Mucosa of descending colon (tissue), 3 donors: ENCODE data around the gene SEMA3E. TPM values are rescaled to one million over a fixed set of nuclear protein-coding genes. Genes with fewer than 3 reads are reported as not detected.
"Not testable (repeated sequence)": the region's sequence is repeated elsewhere in the genome, so short reads cannot be mapped to it uniquely, and the experiment has no call there.

Experiments
- ATAC-seq: fragments of 200-7000 bp; cut with Tn5 transposase; one replicate; pipeline ENCODE4 v1.9.1; 2020; ENCODE audit warnings: mild to moderate bottlenecking, moderate library complexity
- DNase-seq, 3 donors: peaks; one replicate each; pipeline ENCODE4 v3.0.0-alpha.2; 2020
- H3K36me3 ChIP-seq: fragments of 200-600 bp; one replicate; pipeline ENCODE4 v1.8.0; 2021; ENCODE audit warnings: low read depth, mild to moderate bottlenecking
- H3K4me1 ChIP-seq: fragments of 200-600 bp; one replicate; pipeline ENCODE4 v1.8.0; 2021; ENCODE audit warnings: low read depth, mild to moderate bottlenecking
- H3K4me3 ChIP-seq: fragments of 200-600 bp; one replicate; pipeline ENCODE4 v1.8.0; 2021; ENCODE audit warnings: mild to moderate bottlenecking
- H3K9me3 ChIP-seq: fragments of 200-600 bp; one replicate; pipeline ENCODE4 v1.8.0; 2021; ENCODE audit warnings: mild to moderate bottlenecking
- intact Hi-C, 2 donors: fragments of 100-400 bp; cut with DNase I in 1 of 2; cut with micrococcal nuclease in 1 of 2; formaldehyde crosslinking; loops; one replicate each; pipeline versions ENCODE4 v1.11.0 to v1.11.1; 2022; cut with DNase I, micrococcal nuclease
- total RNA-seq, 3 donors: library from RNA; stranded (reverse); fragmentation: NEBNext Ultra II Directional in 2 of 3; extraction: Animal tissue kit (Norgen Biotek cat#: 25700) in 2 of 3; gene quantifications; one replicate each; pipeline versions ENCODE4 v1.2.1 to v1.2.4, GENCODE V29; 2021 to 2023
- TF ChIP-seq, protein P1 (sequence below): fragments of 200-600 bp; IDR thresholded peaks from one replicate; pipeline ENCODE4 v1.8.0; 2022; ENCODE audit warnings: antibody characterized with exemption, mild to moderate bottlenecking
- donor health status: DM: no; HTN: no; CAD: no; lungs with moderate emphysema.
- donor health status: DM: no; HTN: no; CAD: no.
- donor health status: DM: no; HTN: yes; CAD: no.

Gene SEMA3E
- total RNA-seq, 3 donors from 2014 or later = 1.7 to 5.8 (median 2.7) TPM

DNA sequence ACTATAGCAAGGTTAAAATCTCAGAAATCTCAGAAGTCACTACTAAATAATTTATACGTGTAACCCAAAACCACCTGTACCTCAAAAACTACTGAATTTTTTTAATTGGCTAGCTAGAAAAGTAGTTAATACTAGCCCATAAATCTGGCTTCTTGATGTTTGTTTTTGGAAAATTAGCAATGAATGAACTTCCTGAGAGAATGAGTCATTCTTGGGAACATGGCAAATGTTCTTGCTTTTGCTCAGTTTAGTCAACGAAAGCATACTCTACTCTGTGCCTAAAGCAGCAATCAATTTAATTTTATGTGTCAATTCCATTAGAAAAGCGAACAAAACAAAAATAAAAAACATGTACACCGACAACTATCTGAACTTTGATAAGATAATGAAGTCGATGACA is 69.2 kb downstream of the SEMA3E start:
- H3K9me3 ChIP-seq = no peaks in the 10 kb centered on the region
- no peak for DNase-seq
- intact Hi-C loops = no loop called here
- H3K4me3 ChIP-seq = no peak overlapping the region
- H3K36me3 ChIP-seq = no peaks in the 10 kb centered on the region
- TF ChIP-seq, protein P1, sequence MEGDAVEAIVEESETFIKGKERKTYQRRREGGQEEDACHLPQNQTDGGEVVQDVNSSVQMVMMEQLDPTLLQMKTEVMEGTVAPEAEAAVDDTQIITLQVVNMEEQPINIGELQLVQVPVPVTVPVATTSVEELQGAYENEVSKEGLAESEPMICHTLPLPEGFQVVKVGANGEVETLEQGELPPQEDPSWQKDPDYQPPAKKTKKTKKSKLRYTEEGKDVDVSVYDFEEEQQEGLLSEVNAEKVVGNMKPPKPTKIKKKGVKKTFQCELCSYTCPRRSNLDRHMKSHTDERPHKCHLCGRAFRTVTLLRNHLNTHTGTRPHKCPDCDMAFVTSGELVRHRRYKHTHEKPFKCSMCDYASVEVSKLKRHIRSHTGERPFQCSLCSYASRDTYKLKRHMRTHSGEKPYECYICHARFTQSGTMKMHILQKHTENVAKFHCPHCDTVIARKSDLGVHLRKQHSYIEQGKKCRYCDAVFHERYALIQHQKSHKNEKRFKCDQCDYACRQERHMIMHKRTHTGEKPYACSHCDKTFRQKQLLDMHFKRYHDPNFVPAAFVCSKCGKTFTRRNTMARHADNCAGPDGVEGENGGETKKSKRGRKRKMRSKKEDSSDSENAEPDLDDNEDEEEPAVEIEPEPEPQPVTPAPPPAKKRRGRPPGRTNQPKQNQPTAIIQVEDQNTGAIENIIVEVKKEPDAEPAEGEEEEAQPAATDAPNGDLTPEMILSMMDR = no peak
- no peak for ATAC-seq
- H3K4me1 ChIP-seq = no peaks in the 10 kb centered on the region

DNA sequence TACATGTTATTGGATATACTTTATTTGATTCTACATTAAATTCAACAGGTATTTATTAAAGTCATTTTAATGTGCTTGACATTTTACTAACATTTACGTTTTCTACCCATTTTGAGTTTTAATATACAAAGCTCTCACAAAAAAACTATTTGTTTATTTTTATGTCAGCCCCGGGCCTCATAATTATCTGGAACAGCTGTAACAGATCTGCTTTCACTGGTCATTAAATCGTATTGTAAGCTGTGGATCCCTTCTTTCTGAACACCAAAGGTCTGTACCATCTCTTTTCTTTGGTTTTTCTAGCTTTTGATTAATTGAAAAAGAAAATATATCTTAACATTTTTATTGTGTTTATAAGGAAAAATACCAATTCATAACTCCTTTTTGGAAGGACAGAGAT is 73.5 kb downstream of the SEMA3E start:
- no peaks in the 10 kb centered on the region for H3K36me3 ChIP-seq
- no peaks in the 10 kb centered on the region for H3K4me1 ChIP-seq
- TF ChIP-seq, protein P1 = no peak
- DNase-seq = no peak
- no peak for ATAC-seq
- no peak overlapping the region for H3K4me3 ChIP-seq
- intact Hi-C loops = no loop called here
- H3K9me3 ChIP-seq = no peaks in the 10 kb centered on the region

DNA sequence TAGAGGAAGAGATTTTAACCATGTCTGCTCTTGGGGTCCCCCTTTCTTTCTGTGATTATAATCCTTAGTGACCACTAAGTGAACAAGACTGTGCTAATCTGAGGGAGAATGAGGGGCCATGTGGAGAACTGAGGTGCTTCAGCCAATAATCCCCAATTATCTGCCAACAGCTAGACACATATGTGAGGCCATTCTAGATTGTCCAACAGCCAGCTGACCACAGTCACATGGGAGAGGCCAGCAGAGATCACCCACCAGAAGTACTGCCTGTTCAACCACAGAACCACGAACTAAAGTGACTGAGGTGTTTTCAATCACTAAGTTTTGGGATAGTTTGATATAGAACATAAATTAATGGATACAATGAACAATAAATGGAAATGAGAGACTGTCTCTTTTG is 74.3 kb downstream of the SEMA3E start:
- Histone ChIP-seq H3K4me1 (no peaks in the 10 kb centered on the region), H3K36me3 (no peaks in the 10 kb centered on the region), H3K9me3 (no peaks in the 10 kb centered on the region), H3K4me3 (no peak overlapping the region)
- TF ChIP-seq, protein P1 = no peak
- intact Hi-C loops = no loop called here
- ATAC-seq (no peak), DNase-seq (no peak)

DNA sequence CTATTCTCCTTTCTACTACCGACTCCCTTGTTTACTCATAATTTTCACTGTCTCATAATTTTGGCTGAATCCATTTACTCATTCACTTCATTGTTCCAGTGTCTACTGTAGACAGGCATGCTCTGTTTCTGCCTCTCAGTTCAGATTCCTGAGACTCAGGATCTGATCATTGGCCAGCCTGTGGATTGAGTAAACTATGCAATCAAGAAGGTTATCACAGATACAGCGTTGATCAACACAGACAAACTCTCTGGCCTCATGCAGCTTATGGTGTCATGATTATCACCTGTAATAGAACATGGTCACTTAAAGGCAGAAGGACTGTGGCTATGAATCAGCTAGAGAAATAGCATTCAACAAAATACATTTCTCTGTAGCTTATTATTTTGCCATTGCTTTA is 86.0 kb downstream of the SEMA3E start:
- no peaks in the 10 kb centered on the region for H3K36me3 ChIP-seq
- H3K9me3 ChIP-seq = no peaks in the 10 kb centered on the region
- no peak overlapping the region for H3K4me3 ChIP-seq
- TF ChIP-seq, protein P1 = no peak
- intact Hi-C loops = no loop called here
- H3K4me1 ChIP-seq = no peaks in the 10 kb centered on the region
- ATAC-seq (no peak), DNase-seq (no peak)

DNA sequence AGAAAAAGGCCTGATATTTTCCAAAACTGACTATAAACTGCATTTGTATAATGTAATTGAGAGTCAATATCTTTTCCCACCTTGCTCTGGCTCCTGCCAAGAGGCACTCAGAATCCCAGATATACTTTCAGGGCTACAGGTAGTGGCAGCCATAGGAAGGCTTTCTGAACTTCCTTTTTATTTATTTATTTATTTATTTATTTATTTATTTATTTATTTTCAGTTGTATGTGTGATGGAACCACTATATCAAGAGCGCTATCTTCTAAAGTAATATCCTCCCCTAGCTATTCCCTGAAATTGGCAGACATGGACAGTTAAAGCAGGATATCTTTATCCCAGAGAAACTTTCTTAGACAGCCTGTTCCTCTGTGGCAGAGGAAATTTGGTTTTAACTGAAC is 86.7 kb downstream of the SEMA3E start:
- intact Hi-C loops = no loop called here
- H3K4me1 ChIP-seq = no peaks in the 10 kb centered on the region
- H3K4me3 ChIP-seq = no peak overlapping the region
- no peak for DNase-seq
- H3K9me3 ChIP-seq = no peaks in the 10 kb centered on the region
- no peak for ATAC-seq
- no peaks in the 10 kb centered on the region for H3K36me3 ChIP-seq
- TF ChIP-seq, protein P1 = no peak

DNA sequence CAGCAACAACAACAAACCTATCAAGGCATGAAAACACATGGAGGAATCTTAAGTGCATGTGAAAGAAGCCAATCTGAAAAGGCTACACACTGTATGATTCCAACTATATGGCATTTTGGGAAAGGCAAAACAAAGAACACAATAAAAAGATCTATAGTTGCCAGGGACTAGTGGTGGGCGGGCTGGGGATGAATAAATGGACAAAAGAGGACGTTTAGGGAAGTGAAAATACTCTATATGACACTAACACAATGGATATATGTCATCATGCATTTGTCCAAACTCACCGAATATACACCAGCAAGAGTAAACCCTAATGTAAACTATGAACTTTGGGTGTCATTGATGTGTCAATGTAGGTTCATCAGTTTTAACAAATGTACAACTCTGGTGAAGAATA is 89.1 kb downstream of the SEMA3E start:
- Histone ChIP-seq H3K36me3 (no peaks in the 10 kb centered on the region), H3K9me3 (no peaks in the 10 kb centered on the region), H3K4me3 (no peak overlapping the region), H3K4me1 (no peaks in the 10 kb centered on the region)
- ATAC-seq (no peak), DNase-seq (no peak)
- intact Hi-C loops = no loop called here
- TF ChIP-seq, protein P1 = no peak

DNA sequence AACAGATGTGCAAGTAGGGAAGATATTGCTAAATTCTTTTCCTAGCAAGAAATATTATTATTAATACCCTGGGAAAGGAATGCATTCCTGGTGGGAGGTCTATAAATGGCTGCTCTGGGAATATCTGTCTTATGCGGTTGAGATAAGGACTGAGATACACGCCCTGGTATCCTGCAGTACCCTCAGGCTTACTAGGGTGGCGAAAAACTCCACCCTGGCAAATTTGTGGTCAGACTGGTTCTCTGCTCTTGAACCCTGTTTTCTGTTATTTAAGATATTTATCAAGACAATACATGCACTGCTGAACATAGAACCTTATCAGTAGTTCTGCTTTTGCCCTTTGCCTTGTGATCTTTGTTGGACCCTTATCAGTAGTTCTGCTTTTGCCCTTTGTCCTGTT is 96.4 kb downstream of the SEMA3E start:
- H3K36me3 ChIP-seq, H3K4me3 ChIP-seq, H3K4me1 ChIP-seq, H3K9me3 ChIP-seq, intact Hi-C loops, ATAC-seq, DNase-seq: not testable (repeated sequence)
